Daoy (cell line): ENCODE measurements around the gene MACC1. TPM values are rescaled to one million over a fixed set of nuclear protein-coding genes. Genes with fewer than 3 reads are reported as not detected.

Source experiments
- total RNA-seq: library from RNA; depleted of rRNA; stranded (reverse); fragments of >200 nt; shearing (Covaris generic); gene quantifications from 2 replicates; pipeline ENCODE4 v1.2.3, GENCODE V29; 2014; rRNA removed

The MACC1 gene
- total RNA-seq, 1 experiment from 2014 or later: 29.6 TPM

Other genes starting within 250 kb of the MACC1 start
- 32.0 and 32.9 TPM in 2 replicates for gene ITGB8, start 113.5 kb upstream of the MACC1 start, total RNA-seq